Measurements from ENCODE around the gene CENPF.

DNA sequence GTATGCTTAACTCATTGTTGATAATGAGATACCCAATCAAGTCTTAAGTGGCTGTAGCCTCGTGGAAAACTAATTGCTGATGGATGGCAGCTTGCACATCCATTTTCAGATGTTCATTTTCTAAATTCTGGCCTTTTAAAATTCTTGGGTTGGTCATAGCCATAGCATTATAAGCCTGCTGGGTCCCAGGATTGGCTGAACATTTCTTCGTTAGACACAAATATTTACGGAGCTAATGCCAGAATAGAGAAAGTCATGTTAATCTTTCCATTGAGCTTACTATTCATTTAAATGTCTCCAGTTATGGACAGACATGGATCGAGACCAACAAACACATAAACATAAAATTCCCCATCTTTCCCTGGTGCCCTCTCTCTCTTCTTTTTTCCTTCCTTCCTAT, 32.5 kb downstream of the CENPF start:
- TF ChIP-seq, protein P1, sequence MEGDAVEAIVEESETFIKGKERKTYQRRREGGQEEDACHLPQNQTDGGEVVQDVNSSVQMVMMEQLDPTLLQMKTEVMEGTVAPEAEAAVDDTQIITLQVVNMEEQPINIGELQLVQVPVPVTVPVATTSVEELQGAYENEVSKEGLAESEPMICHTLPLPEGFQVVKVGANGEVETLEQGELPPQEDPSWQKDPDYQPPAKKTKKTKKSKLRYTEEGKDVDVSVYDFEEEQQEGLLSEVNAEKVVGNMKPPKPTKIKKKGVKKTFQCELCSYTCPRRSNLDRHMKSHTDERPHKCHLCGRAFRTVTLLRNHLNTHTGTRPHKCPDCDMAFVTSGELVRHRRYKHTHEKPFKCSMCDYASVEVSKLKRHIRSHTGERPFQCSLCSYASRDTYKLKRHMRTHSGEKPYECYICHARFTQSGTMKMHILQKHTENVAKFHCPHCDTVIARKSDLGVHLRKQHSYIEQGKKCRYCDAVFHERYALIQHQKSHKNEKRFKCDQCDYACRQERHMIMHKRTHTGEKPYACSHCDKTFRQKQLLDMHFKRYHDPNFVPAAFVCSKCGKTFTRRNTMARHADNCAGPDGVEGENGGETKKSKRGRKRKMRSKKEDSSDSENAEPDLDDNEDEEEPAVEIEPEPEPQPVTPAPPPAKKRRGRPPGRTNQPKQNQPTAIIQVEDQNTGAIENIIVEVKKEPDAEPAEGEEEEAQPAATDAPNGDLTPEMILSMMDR (IDR thresholded peaks at IDR 0.05; ENCODE audit: borderline replicate concordance, extremely low read depth, low read length, poor library complexity, severe bottlenecking), result no peak
- TF ChIP-seq EZH2 (IDR thresholded peaks at IDR 0.05; ENCODE audit: borderline replicate concordance, low read depth, low read length, severe bottlenecking), result no peak
